IPS DF 6.9 (cell line): Measurements from ENCODE around the gene CSTPP1.

Experiments used
- DNase-seq: peaks from one replicate; pipeline ENCODE4 v3.0.0-alpha.2; 2013; ENCODE audit warnings: low read depth, low spot score
- H3K27ac ChIP-seq: one replicate; pipeline ENCODE4 v1.5.1; 2013; ENCODE audit warnings: low read length, control low read depth
- H3K27me3 ChIP-seq: 2 replicates; pipeline ENCODE4 v1.6.1; 2013; ENCODE audit warnings: mild to moderate bottlenecking, low read length; ENCODE audit not compliant: control insufficient read depth, insufficient read depth
- H3K36me3 ChIP-seq: 2 replicates; pipeline ENCODE4 v1.6.1; 2013; ENCODE audit warnings: low read length; ENCODE audit not compliant: control insufficient read depth, insufficient read depth
- H3K4me1 ChIP-seq: 2 replicates; pipeline ENCODE4 v1.6.1; 2013; ENCODE audit warnings: low read length; ENCODE audit not compliant: control insufficient read depth, insufficient read depth
- H3K4me3 ChIP-seq: 2 replicates; pipeline ENCODE4 v1.5.1; 2013; ENCODE audit warnings: mild to moderate bottlenecking, low read length
- H3K9me3 ChIP-seq: 2 replicates; pipeline ENCODE4 v1.6.1; 2013; ENCODE audit warnings: low read length, inconsistent platforms; ENCODE audit not compliant: control insufficient read depth, insufficient read depth
- WGBS: extraction: QIAGEN DNeasy Blood & Tissue Kit; methylation state at CpG from one replicate; pipeline ENCODE4 v1.1.7; 2013; ENCODE audit warnings: mixed read lengths, missing lambda C conversion rate; ENCODE audit not compliant: insufficient read length, insufficient coverage; 5-methylcytosine and 5-hydroxymethylcytosine counted together

The CSTPP1 gene

DNA sequence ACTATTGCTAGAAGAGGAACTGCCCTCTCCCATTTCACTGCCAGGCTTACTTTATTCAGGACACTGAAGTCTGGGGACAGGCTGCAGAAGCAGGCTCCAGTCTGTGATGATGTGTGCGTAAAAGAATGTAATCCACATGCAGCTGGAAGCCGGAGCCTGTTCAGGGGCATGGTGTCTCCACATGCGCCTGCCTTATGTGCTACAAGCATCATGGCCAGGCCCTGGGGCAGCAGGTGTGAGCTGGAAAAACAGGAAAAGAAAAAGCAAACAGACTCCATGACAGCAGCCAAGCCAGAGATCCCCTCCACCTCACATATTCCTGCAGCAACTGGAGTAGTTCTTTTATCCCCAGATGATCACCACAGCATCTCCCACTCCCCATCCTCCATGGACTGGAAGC lies 206.8 kb downstream of the CSTPP1 start:
- Histone ChIP-seq H3K4me1 (no peaks in the 10 kb centered on the region), H3K36me3 (no peaks in the 10 kb centered on the region), H3K4me3 (no peak overlapping the region), H3K27ac (no peak overlapping the region), H3K27me3 (no peaks in the 10 kb centered on the region), H3K9me3 (no peaks in the 10 kb centered on the region)
- DNase-seq = no peak
- WGBS = no CpG with 5 or more reads among the region's 3 CpGs

DNA sequence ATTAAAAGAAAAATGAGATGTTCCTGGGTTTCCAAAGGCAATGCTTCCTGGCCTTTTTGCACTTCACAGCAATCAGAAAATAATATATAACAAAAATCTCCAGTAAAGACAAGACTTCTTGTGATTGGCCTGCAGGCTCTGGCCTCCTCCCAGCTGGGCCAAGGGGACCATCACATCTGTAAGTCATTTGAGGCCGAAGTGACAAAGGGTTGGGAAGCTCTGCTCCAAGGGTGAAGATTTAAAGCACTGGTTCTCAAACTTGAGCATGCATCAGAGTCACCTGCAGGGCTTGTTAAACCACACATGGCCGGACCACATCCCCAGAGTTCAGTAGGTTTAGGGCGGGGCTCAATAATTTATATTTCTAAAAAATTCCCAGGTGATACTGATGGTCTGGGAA lies 208.0 kb downstream of the CSTPP1 start:
- no peaks in the 10 kb centered on the region for H3K9me3 ChIP-seq
- no peak for DNase-seq
- no peak overlapping the region for H3K4me3 ChIP-seq
- H3K4me1 ChIP-seq = no peaks in the 10 kb centered on the region
- no peak overlapping the region for H3K27ac ChIP-seq
- H3K36me3 ChIP-seq = no peaks in the 10 kb centered on the region
- no peaks in the 10 kb centered on the region for H3K27me3 ChIP-seq
- WGBS = no CpG with 5 or more reads among the region's 3 CpGs

DNA sequence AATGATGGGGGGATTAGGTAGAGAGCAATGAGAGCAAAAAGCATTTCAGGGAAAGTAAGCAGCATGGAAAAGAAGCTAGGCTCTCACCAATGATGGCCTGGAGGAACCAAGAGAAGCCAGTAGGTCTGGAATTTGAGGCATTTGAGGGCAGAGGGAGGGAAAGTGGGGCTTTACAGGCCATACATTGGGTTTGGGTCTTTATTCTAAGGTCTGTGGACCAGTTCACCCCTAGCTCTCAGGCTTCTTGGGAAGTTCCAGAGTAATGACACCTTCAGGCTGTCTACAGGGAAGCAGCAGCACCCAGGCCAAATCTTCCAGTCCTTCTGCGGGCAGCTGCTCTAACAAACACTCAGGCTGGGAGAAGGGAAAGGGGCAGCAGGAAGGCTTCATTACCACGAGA lies 210.7 kb downstream of the CSTPP1 start:
- no CpG with 5 or more reads among the region's 2 CpGs for WGBS
- no peaks in the 10 kb centered on the region for H3K9me3 ChIP-seq

DNA sequence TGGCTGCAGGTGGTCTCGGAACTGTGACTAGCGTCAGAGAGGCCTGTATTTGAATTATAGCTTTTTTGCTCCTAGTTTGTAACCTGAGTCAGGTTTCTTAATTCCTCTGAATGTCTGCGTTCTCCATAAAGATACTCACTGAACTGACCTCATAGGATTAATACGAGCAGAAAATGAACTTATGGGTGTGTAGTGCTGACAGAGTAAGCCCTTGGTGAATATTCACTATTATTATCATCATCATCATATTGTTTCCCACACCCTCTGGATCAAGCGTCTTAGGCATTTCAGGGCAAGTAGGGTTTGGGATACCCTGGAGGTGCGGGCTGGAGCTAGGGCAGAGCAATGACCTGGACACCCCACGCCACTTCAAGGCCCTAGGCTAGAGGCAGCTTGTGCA lies 211.1 kb downstream of the CSTPP1 start:
- H3K4me3 ChIP-seq = no peak overlapping the region

More for the DNA sequence above, 210.7 kb downstream of the CSTPP1 start:
- Histone ChIP-seq H3K27ac (no peak overlapping the region), H3K4me1 (no peaks in the 10 kb centered on the region), H3K27me3 (no peaks in the 10 kb centered on the region), H3K4me3 (no peak overlapping the region), H3K36me3 (no peaks in the 10 kb centered on the region)
- DNase-seq = no peak

DNA sequence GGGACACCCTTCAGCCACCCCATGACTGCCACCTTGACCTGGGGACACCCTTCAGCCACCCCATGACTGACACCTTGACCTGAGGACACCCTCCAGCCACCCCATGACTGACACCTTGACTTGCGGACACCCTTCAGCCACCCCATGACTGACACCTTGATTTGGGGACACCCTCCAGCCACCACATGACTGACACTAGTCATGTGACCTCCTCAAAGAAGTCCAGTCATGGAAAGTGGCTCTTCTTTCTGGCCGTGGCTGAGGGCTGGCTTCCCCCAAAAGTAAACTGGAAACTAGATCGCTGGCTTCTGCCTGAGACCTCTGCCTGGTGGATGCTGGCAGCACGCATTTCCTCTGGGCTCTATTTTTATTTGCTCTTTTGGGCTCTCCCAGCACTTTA lies 211.7 kb downstream of the CSTPP1 start:
- H3K27me3 ChIP-seq = no peaks in the 10 kb centered on the region
- no peak overlapping the region for H3K4me3 ChIP-seq
- no CpG with 5 or more reads among the region's 4 CpGs for WGBS
- 0 out of 2 replicates have a peak, but pooled peaks cover 2% of the 10 kb centered on the region for H3K4me1 ChIP-seq
- H3K36me3 ChIP-seq = no peaks in the 10 kb centered on the region
- no peak for DNase-seq
- no peak overlapping the region for H3K27ac ChIP-seq
- no peaks in the 10 kb centered on the region for H3K9me3 ChIP-seq

More for the DNA sequence above, 211.1 kb downstream of the CSTPP1 start:
- no peaks in the 10 kb centered on the region for H3K9me3 ChIP-seq
- no peaks in the 10 kb centered on the region for H3K27me3 ChIP-seq
- WGBS = no CpG with 5 or more reads among the region's 7 CpGs
- H3K36me3 ChIP-seq = no peaks in the 10 kb centered on the region
- no peaks in the 10 kb centered on the region for H3K4me1 ChIP-seq
- no peak for DNase-seq
- no peak overlapping the region for H3K27ac ChIP-seq

DNA sequence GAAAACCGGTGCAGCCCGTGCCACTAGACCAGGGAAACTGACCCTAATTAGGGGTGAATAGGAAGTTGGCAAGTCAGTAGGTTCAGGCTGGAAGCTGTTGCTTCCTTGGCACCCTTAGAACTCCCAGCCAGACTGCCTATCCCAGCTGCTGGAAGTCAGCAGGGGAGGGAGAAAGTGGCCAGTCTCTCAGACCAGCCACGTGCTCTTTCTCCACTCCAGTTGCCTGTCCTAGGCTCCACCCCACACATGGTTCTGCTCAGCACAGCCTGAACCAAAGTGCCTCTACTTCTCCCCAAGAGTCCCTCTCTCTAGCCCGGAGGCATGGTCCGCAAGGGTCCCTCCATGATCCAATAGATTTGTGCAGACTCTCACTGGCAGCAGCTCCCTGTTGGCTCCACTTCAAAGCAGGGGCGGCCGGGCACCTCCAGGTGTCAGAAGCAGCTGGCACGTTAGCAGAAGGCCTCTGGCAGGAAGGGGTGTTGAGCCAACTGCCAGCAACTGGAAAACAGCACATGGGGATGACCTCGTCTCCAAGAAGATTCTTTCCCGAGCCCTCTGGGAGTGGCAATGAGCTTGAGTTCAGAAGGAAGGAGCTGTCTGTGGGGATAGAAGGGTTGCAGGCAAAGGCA lies 212.5 kb downstream of the CSTPP1 start:
- H3K27me3 ChIP-seq = no peaks in the 10 kb centered on the region
- DNase-seq = no peak
- no CpG with 5 or more reads among the region's 10 CpGs for WGBS
- 0 out of 2 replicates have a peak, but pooled peaks cover 2% of the 10 kb centered on the region for H3K4me1 ChIP-seq
- no peak overlapping the region for H3K27ac ChIP-seq
- no peaks in the 10 kb centered on the region for H3K36me3 ChIP-seq
- H3K4me3 ChIP-seq = no peak overlapping the region
- no peaks in the 10 kb centered on the region for H3K9me3 ChIP-seq

DNA sequence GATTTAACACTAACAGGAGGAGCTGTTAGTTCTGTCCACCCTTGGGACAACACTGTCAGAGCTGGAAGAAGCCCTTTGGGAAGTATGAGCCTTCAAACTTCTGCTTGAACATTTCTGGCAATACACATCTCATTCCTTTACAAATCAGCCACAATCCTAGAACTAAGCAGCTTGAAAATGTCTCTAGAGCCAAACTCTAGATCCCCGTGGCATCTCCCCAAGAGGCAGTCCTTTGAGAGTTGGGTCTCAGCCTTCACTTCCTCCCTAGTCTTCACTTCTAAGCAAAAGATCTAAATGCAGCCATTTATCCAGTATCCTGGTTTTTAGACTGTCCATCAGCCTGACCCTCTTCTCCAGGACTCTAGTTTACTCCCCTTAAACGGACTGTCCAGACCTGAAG lies 213.2 kb downstream of the CSTPP1 start:
- no CpG with 5 or more reads among the region's 2 CpGs for WGBS

DNA sequence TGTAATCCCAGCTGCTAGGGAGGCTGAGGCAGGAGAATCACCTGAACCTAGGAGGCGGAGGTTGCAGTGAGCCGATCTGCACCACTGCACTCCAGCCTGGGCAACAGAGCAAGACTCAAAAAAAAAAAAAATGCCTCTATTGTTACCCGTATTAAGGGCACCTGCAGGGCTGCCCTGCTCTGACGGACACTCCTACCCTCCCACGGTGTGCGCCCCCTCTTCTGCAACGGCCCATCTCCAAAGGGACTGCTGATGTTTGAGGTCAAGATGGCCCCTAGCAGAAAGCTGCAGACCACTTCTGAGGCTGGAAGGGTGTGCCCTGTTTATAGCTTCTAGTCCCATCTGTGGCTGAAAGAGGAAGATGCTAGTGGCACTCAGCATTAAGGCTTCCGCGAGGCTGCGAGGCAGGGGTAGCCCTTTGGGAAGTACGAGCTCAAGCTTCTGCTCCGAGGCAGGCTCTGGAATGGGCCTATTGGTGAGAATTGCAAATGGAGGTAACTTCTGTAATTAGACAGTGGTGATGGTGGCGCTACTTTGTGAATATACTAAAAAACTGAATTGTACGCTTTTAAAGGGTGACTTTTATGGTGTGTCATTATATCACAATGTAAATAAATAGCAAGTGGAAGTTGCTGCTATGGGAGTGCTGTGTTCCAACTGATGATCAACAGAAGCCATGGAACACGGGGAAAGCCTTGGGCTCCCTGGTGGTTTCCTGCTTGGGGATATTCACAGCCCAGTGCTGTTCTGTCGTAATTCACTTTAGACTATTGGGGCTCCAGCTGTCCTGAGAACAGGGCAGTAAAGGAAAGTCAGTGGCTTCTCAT lies 215.8 kb downstream of the CSTPP1 start:
- H3K4me3 ChIP-seq = no peak overlapping the region
- no peaks in the 10 kb centered on the region for H3K27me3 ChIP-seq
- H3K9me3 ChIP-seq = no peaks in the 10 kb centered on the region
- no CpG with 5 or more reads among the region's 16 CpGs for WGBS
- no peak for DNase-seq
- H3K4me1 ChIP-seq = 0 out of 2 replicates have a peak, but pooled peaks cover 2% of the 10 kb centered on the region
- H3K36me3 ChIP-seq = peaks cover 3% of the 10 kb centered on the region; the same call in 1 of the 2 replicates
- no peak overlapping the region for H3K27ac ChIP-seq

More for the DNA sequence above, 213.2 kb downstream of the CSTPP1 start:
- Histone ChIP-seq H3K4me1 (0 out of 2 replicates have a peak, but pooled peaks cover 2% of the 10 kb centered on the region), H3K4me3 (no peak overlapping the region), H3K9me3 (no peaks in the 10 kb centered on the region), H3K36me3 (no peaks in the 10 kb centered on the region), H3K27me3 (no peaks in the 10 kb centered on the region), H3K27ac (no peak overlapping the region)
- DNase-seq = no peak

DNA sequence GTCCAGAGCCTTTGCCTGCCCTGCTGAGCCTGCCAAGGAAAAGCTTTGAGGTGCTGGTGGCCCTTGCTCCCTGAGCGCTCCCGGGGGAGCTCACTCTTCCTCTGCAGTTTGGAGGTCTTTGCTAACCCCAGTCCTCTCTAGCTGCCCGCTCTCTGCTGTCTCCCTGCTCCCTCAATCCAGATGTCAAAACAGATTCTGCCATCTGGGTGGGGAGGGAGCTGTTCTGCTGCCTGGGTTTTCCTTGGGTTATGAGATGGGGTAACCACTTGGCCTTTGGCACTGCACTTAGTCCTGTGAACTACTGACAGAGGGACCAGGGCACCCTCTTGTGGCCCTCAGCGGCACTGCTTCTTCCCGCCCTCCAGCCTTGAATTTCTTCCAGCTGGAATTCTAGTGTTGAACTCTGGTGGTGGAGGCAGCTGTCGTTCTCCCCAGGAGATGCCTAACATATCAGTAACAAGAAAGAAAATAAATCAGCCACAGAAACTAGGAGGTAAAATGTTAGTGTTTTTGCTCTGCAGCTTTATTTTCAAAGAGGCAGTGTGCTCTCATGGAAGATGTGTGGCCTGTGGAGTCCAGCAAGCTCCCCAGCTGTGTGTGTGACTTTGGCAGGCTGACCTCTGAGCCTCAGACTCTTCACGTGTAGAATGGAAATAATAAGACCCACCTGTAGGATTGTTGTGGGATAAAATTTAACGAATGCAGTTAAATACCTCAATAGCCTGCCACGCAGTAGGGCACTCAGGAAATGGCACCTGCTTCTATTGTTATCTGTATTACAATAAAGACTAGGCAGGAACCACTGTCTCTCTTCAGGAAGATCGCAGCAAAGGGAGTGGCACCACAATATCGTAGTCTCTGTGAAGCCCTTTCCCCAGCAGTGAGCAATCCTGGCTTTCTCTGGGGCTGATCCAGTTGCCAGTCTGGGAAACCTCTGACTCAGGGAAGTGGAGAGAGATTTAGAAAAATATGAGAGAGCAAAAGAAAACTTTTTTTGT lies 216.7 kb downstream of the CSTPP1 start:
- 0 out of 2 replicates have a peak, but pooled peaks cover 2% of the 10 kb centered on the region for H3K4me1 ChIP-seq
- H3K36me3 ChIP-seq = peaks cover 3% of the 10 kb centered on the region; the same call in 1 of the 2 replicates
- no peak overlapping the region for H3K27ac ChIP-seq
- no peaks in the 10 kb centered on the region for H3K27me3 ChIP-seq
- WGBS = no CpG with 5 or more reads among the region's 11 CpGs
- H3K4me3 ChIP-seq = no peak overlapping the region
- DNase-seq = peak; percentile 66
- H3K9me3 ChIP-seq = no peaks in the 10 kb centered on the region
